ENCODE results near the gene AMN.
"Not testable (repeated sequence)": the region's sequence is repeated elsewhere in the genome, so short reads cannot be mapped to it uniquely, and the experiment has no call there.

The AMN gene

GRCh38 chr14:102922490-102923200 lies at the start of gene AMN:
Gene AMN (plus strand): TSS chr14:102922663. CDS start chr14:102922689, 26 bp downstream.
- no peak for DNase-seq

GRCh38 chr14:102873131-102873530 lies 49.3 kb upstream of the AMN start:
- DNase-seq, result no peak

- no peak for DNase-seq
Measured at GRCh38 chr14:102873546-102874061, 48.9 kb upstream of the AMN start.

- DNase-seq, result no peak
Measured at GRCh38 chr14:102875652-102876051, 46.8 kb upstream of the AMN start.

GRCh38 chr14:102877511-102877910 lies 45.0 kb upstream of the AMN start:
- DNase-seq, result not testable (repeated sequence)

GRCh38 chr14:102878174-102878969 lies 44.1 kb upstream of the AMN start:
- DNase-seq, result no peak

GRCh38 chr14:102878970-102879460 lies 43.4 kb upstream of the AMN start:
- no peak for DNase-seq

- DNase-seq, result no peak
Measured at GRCh38 chr14:102882226-102882906, 40.1 kb upstream of the AMN start.

- no peak for DNase-seq
Measured at GRCh38 chr14:102883089-102883541, 39.3 kb upstream of the AMN start.

GRCh38 chr14:102883554-102883953 lies 38.9 kb upstream of the AMN start:
- DNase-seq, result no peak

GRCh38 chr14:102885737-102886447 lies 36.6 kb upstream of the AMN start:
- DNase-seq, result no peak

GRCh38 chr14:102888748-102889147 lies 33.7 kb upstream of the AMN start:
- no peak for DNase-seq

GRCh38 chr14:102889615-102890014 lies 32.8 kb upstream of the AMN start:
- no peak for DNase-seq

GRCh38 chr14:102891111-102891510 lies 31.4 kb upstream of the AMN start:
- DNase-seq, result no peak

GRCh38 chr14:102891556-102891955 lies 30.9 kb upstream of the AMN start:
- DNase-seq, result no peak

GRCh38 chr14:102892651-102893050 lies 29.8 kb upstream of the AMN start:
- DNase-seq, result no peak

- peak; percentile 59 for DNase-seq
Measured at GRCh38 chr14:102893452-102893851, 29.0 kb upstream of the AMN start.

GRCh38 chr14:102896735-102897134 lies 25.7 kb upstream of the AMN start:
- not testable (repeated sequence) for DNase-seq

- no peak for DNase-seq
Measured at GRCh38 chr14:102897299-102898027, 25.0 kb upstream of the AMN start.

- no peak for DNase-seq
Measured at GRCh38 chr14:102898298-102898697, 24.2 kb upstream of the AMN start.

- DNase-seq, result no peak
Measured at GRCh38 chr14:102898776-102899515, 23.5 kb upstream of the AMN start.
